HG02973 (cell line): ENCODE data around the gene LYG2.
"Not testable (repeated sequence)": the region's sequence is repeated elsewhere in the genome, so short reads cannot be mapped to it uniquely, and the experiment has no call there.

Source experiments
- ATAC-seq: cut with Tn5 transposase; IDR thresholded peaks from one replicate; pipeline ENCODE4 v1.9.1; 2021; ENCODE audit warnings: moderate library complexity; ENCODE audit not compliant: unreplicated experiment

Gene LYG2

DNA sequence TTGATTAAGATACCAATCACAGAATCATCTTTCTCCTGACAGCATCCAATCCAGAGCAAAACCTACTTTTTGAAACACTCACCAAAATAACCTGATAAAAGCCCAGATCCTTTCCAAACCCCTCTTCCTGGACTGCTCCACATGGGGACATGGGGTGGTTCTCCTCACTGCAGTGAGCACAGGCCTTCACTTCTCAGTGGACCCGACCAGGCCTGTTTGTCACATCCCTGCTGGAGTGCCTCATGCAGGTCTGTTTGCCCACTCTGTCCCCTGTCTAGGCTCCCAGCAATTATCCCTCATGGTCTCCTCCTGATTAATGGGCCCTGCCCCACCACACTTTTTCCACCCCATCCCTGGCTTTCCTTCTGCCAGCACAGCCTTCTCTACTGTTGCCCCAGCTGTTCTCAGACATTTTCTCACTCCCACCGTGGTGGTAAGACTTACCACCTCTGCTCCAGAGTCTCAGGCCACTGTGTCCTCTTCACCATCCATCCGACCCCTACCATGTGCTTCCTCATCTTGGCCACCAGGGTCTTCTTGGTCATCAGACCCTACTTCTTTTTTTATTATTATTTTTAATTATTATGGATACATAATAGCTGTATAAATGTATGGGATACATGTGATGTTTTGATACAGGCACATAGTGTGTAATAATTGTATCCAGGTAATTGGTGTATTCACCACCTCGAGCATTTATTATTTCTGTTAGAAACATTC, 53.3 kb downstream of the LYG2 start:
- ATAC-seq, result no peak

DNA sequence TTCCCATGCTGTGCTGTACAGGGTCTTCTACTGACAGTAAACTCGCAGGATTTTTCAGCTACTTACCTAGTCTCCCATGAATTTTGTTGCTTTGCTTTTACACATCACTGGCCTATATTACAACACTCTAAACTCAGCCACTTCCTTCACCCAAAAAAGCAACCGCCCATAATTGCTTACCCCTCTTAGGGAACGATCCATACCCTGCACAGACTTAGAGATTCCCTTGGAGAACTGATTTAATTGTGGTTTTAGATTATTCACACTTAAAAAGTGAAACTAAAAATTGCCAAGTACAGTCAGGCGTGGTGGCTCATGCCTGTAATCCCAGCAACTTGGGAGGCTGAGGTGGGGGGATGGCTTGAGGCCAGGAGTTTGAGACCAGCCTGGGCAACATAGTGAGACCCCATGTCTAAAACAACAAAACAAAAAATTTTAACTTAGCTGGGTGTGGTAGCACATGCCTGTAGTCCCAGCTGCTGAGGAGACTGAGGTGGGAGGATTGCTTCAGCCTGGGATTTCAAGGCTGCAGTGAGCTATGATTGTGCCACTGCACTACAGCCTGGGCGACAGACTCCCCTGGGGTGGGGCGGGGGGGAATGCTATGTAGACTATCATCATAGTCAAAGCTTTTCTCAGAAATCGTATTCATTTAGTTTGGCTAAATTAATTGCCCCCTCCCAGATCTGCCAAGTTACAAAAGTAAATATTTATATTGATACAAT, 55.2 kb downstream of the LYG2 start:
- ATAC-seq, result no peak

DNA sequence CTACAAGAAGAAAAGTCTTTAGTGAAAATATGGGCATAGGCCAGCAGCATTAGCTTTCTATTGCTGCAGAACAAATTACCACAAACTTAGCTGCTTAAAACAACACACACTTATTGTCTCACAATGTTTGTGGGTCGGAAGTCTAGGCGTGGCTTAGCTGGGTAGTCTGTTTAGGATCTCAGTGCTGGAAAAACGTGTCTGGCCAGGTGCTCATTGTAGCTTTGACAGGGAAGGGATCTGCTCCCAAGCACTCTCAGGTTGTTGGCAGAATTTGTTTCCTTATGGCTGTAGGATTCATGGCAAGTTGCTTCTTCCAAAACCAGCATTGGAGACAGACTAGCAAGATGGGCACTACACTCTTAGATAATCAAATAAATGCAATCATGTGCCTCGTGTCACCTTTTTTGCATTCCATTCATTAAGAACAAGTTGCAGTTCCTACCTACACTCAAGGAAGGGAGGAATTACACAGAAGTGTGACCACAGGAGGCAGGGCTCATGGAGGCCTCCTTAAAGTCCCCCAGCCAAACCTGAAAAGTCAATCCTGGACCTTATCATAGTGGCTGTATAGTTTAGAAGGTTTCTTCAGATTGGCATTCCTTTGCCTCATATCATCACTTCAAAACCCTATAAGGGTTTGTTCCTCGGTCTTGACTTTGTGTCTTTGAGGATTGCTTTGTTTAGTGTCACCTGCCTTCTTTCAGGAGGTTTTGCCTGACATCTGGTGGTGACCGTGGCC, 57.2 kb downstream of the LYG2 start:
- no peak for ATAC-seq

DNA sequence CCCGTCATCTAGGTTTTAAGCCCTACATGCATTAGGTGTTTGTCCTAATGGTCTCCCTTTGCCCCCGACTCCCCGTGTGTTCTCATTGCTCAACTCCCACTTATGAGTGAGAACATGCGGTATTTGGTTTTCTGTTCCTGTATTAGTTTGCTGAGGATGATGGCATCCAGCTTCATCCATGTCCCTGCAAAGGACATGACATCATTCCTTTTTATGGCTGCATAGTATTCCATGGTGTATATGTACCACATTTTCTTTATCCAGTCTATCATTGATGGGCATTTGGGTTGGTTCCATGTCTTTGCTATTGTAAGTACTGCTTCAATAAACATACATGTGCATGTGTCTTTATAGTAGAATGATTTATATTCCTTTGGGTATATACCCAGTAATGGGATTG, 63.1 kb downstream of the LYG2 start:
- ATAC-seq, result not testable (repeated sequence)
